Stimulated activated CD8-positive, alpha-beta memory T cell treated with anti-CD3 and anti-CD28 coated beads, Interleukin-12 subunit alpha, Interleukin-12 subunit beta, amount 100 ng/mL, for 24 hours (primary cell): ENCODE data around the gene TRAF6.
"Not testable (repeated sequence)": the region's sequence is repeated elsewhere in the genome, so short reads cannot be mapped to it uniquely, and the experiment has no call there.

Experiments
- DNase-seq: peaks from one replicate; pipeline ENCODE4 v3.0.0-alpha.2; 2020; ENCODE audit errors: extremely low read depth

The TRAF6 gene, protein sequence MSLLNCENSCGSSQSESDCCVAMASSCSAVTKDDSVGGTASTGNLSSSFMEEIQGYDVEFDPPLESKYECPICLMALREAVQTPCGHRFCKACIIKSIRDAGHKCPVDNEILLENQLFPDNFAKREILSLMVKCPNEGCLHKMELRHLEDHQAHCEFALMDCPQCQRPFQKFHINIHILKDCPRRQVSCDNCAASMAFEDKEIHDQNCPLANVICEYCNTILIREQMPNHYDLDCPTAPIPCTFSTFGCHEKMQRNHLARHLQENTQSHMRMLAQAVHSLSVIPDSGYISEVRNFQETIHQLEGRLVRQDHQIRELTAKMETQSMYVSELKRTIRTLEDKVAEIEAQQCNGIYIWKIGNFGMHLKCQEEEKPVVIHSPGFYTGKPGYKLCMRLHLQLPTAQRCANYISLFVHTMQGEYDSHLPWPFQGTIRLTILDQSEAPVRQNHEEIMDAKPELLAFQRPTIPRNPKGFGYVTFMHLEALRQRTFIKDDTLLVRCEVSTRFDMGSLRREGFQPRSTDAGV

GRCh38 chr11:36509694-36510593 is at the start of gene TRAF6:
Gene TRAF6, minus strand, starts transcription at chr11:36510272. Its CDS starts 8,757 bp downstream, at chr11:36501515.
- peak; percentile 82 for DNase-seq

GRCh38 chr11:36558571-36559413 is 48.7 kb upstream of the TRAF6 start:
- DNase-seq, result no peak

GRCh38 chr11:36557991-36558390 is 47.9 kb upstream of the TRAF6 start:
- DNase-seq, result no peak

DNA sequence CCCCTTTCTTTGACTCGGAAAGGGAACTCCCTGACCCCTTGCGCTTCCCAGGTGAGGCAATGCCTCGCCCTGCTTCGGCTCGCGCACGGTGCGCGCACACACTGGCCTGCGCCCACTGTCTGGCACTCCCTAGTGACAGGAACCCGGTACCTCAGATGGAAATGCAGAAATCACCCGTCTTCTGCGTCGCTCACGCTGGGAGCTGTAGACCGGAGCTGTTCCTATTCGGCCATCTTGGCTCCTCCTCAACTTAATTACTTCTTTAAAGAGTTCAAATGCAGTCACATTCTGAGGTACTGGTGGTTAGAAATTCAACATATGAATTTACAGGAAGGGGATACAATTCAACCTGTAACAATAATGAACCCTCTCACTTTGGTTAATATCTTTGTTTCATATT is 47.3 kb upstream of the TRAF6 start:
- not testable (repeated sequence) for DNase-seq

DNA sequence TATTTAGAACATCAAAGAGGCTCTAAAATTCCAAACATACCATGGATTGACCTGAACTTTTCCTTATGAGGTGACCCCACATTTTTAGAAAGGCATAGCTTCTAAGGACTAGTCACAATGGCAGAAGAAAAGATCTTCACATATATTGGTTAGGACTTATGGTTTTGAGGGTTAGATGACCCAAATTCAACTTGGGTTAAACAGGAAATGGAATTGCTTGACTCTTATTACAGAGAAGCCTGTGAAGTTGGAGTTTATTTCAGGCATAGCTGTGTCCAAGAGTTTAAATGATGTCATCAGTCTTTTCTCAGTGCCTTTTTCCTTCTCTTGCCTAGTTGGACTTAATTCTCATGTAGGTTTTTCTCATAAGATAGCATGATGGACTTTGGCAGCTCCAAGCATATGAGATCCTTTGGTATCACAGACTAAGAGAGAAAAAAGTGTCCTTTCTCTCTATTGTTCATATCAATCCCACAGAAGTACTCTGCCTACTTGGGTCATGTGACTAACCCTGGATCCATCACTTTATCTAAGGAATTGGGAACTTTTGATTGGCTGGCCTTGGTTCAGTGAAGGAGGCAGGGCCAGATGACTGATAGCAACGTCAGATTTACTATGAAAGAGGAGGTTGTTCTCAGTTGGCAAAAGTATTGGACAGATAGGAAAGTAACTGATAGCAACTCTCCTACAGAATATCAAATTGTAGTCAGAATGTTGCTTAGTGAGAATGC is 40.5 kb upstream of the TRAF6 start:
- no peak for DNase-seq

DNA sequence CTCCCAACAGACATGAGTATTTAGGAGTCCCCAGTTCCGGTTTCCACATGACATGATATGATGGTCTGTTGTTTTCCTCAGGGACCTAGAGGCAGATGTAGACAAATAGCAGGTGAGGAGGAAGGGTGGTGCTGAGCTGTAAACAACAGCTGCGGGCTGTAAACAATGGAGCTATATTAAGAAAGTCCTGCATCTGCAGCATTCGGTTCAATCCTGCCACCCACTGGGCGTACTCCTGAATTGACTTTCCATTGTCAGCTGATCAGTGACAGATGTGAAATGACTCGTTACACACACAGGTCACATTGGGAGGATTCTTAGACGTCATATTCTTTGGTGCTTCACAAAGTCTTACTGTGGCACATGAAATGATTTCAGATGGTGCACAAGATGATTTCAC is 30.9 kb upstream of the TRAF6 start:
- no peak for DNase-seq

- no peak for DNase-seq
Observed at GRCh38 chr11:36534276-36534840, 24.3 kb upstream of the TRAF6 start.

DNA sequence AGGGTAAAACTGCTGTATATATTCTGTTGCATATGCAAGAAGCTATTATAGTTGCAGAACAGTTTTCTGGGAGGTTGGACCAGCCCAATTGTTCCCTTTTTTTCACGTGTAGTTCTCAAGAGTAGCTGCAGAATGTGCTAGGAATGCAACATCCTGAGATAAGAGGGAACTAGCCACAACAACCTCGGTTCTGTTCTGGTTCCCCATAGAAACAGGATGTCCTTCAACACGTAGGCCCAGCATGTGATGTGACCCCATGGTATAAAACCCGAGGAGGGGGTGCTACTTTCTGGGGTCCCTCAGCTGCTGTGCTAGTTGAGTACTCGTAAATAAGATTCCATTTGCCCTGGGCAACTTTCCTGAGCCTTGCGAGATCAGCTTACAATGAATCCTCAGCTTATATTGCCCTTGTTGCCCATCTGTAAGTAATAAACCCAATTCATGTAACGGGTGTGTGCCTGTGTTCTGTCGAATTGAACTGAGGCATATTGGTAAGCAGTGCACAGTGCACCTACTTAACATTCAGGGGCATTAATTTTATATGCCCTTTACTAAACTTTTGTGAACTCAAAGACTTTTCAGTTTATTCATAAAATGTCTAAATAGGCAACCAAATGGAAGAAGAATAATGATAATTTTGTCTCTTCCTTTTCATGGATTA is 23.0 kb upstream of the TRAF6 start:
- no peak for DNase-seq

DNA sequence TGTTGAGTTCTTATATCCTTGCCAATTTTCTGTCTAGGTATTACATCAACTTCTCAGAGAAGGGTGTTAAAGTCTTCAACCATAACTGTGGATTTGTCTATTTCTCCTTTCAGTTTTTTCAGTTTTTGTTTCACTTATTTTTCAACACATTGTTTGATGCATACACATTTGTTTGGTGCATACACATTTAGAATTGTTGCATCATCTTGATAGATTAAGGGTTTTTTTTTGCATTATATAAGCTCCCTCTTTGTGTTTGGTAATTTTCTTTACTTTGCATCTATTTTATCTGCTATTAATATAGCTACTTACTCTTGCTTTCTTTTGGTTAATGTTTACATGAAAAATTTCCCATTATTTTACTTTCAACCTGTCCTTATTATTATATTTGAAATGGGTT is 20.8 kb upstream of the TRAF6 start:
- DNase-seq, result no peak

GRCh38 chr11:36513965-36514364 is 3.9 kb upstream of the TRAF6 start:
- no peak for DNase-seq

- DNase-seq, result no peak
Observed at GRCh38 chr11:36512016-36512415, 1.9 kb upstream of the TRAF6 start.

- not testable (repeated sequence) for DNase-seq
Observed at GRCh38 chr11:36511062-36511461, 990 bp upstream of the TRAF6 start.

GRCh38 chr11:36510594-36510942 is 496 bp upstream of the TRAF6 start:
- no peak for DNase-seq

DNA sequence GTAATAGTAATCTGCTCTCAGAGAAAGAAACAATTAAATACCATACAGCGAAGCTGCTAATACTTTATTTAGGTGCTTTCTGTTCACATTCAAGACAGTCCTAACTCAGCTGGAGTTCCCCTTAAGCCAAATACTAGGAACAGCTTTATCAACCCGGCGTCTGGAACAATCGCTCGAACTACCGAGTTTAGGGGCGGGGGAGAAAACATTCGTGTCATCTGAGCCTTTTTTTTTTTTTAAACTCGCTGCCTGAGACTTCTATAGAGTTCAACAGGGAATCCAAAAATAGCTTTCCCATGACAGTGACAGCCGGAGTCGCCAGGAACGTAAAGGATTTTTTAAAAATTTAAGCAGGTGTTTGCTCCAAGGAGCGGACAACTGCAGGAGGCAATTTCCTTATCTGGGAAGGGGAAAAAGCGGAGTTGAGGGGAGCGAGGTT is 852 bp downstream of the TRAF6 start:
- DNase-seq, result no peak

- no peak for DNase-seq
Observed at GRCh38 chr11:36508743-36509142, 1.3 kb downstream of the TRAF6 start.

- no peak for DNase-seq
Observed at GRCh38 chr11:36507824-36508489, 2.1 kb downstream of the TRAF6 start.

GRCh38 chr11:36501236-36501635 is 8.8 kb downstream of the TRAF6 start:
- no peak for DNase-seq

GRCh38 chr11:36500315-36500721 is 9.8 kb downstream of the TRAF6 start:
- no peak for DNase-seq

DNA sequence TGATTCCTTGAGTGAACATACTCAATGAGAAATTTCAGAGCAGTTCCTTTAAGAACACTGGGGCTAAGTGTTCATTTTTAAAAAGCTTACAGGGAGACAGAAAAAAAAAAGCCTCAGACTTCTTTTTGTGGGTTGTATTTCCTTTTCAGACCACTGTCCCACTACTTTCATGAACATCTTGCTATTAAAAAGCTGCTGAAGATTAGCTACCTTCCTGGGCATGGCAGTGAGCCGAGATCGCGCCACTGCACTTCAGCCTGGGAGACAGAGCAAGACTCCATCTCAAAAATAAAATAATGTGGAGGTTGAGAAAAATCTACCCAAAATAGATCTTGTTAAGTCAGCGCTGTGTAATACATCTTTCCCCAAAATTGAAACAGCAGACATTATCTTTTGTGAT is 10.8 kb downstream of the TRAF6 start:
- DNase-seq, result no peak

DNA sequence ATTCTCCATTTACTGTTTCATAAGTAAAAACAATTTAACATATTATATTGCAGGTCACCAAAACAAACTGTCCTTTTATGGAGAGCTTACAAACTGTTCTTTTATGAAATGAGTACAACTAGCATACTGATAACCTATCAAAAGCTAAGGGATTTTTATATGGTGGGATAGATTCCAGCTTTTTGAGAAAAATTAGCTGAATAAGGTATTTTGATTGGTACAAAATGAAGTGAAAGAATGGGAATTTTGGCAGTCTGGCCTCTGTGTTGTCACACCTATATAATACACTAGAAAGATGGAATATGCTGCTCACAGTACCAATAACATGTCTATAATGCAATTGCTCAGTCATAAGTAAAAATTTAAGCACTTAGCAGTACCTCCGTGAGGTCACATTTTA is 11.4 kb downstream of the TRAF6 start:
- DNase-seq, result no peak
